MCF 10A (cell line): ENCODE results near the gene SMAD9. TPM values are rescaled to one million over a fixed set of nuclear protein-coding genes. Genes with fewer than 3 reads are reported as not detected.
A peak's percentile ranks its signal among the peaks of the same experiment; 100 is the strongest.

Source experiments
- BruUV-seq: library from RNA; stranded (reverse); fragments of 400-500 nt; replicated peaks from 2 replicates; lab custom pipeline; 2021; lab: Mats Ljungman, UMichigan
- CTCF ChIA-PET: fragments of 300-600 bp; sonication (Branson Sonifier 250); formaldehyde crosslinking; extraction: SDS; loops from one replicate; lab custom pipeline; 2021; ENCODE audit warnings: antibody characterized with exemption, inconsistent platforms; lab: Yijun Ruan, JAX
- POLR2A ChIA-PET: fragments of 300-600, 350-650 bp; sonication (Branson Sonifier 250); formaldehyde crosslinking; extraction: SDS; loops from one replicate; lab custom pipeline; 2020; ENCODE audit warnings: antibody characterized with exemption, inconsistent platforms; lab: Yijun Ruan, JAX
- DNase-seq: peaks from one replicate; pipeline ENCODE4 v3.0.0-alpha.2; 2018; ENCODE audit not compliant: unreplicated experiment
- H3K27ac Mint-ChIP-seq: one replicate; pipeline ENCODE4 v1.8.0; 2022; ENCODE audit warnings: mild to moderate bottlenecking, low read depth, mixed read lengths; ENCODE audit not compliant: unreplicated experiment
- H3K27me3 Mint-ChIP-seq: one replicate; pipeline ENCODE4 v1.8.0; 2022; ENCODE audit warnings: mixed read lengths; ENCODE audit not compliant: insufficient read depth, unreplicated experiment
- H3K36me3 Mint-ChIP-seq: one replicate; pipeline ENCODE4 v1.8.0; 2022; ENCODE audit warnings: mild to moderate bottlenecking, moderate library complexity, mixed read lengths; ENCODE audit not compliant: insufficient read depth, unreplicated experiment
- H3K4me1 Mint-ChIP-seq: one replicate; pipeline ENCODE4 v1.8.0; 2022; ENCODE audit warnings: mixed read lengths; ENCODE audit not compliant: insufficient read depth, unreplicated experiment
- H3K4me3 Mint-ChIP-seq: one replicate; pipeline ENCODE4 v1.8.0; 2022; ENCODE audit warnings: mild to moderate bottlenecking, moderate library complexity, mixed read lengths; ENCODE audit not compliant: unreplicated experiment
- H3K9me3 Mint-ChIP-seq: one replicate; pipeline ENCODE4 v1.8.0; 2022; ENCODE audit warnings: mixed read lengths; ENCODE audit not compliant: unreplicated experiment
- CTCF ChIP-seq: fragments of 200-600 bp; IDR thresholded peaks from one replicate; pipeline ENCODE4 v1.8.0; 2022; ENCODE audit warnings: antibody characterized with exemption, mild to moderate bottlenecking; ENCODE audit not compliant: unreplicated experiment
- intact Hi-C: fragments of 100-400 bp; cut with micrococcal nuclease; formaldehyde crosslinking; loops from 2 replicates; pipeline ENCODE4 v1.14.1; 2022
- total RNA-seq: library from RNA; stranded (reverse); gene quantifications from 2 replicates; pipeline ENCODE4 v1.2.3, GENCODE V29; 2022

SMAD9 gene
- total RNA-seq, 1 experiment from 2014 or later = 1.6 TPM

GRCh38 chr13:36806102-36806501, 113.9 kb downstream of the SMAD9 start:
- intact Hi-C loops = no loop called here
- BruUV-seq = no TSS peak
- H3K27me3 Mint-ChIP-seq = peaks cover 20% of the 10 kb centered on the region

GRCh38 chr13:36804588-36804987, 115.5 kb downstream of the SMAD9 start:
- no peaks in the 10 kb centered on the region for H3K4me1 Mint-ChIP-seq
- H3K27ac Mint-ChIP-seq = no peak overlapping the region
- DNase-seq = peak; percentile 3
- no peak overlapping the region for H3K4me3 Mint-ChIP-seq
- no TSS peak for BruUV-seq
- no peaks in the 10 kb centered on the region for H3K9me3 Mint-ChIP-seq
- H3K36me3 Mint-ChIP-seq = no peaks in the 10 kb centered on the region
- no peak for TF ChIP-seq CTCF
- POLR2A ChIA-PET = no interaction called here
- intact Hi-C loops = no loop called here
- CTCF ChIA-PET = no interaction called here
- peaks cover 20% of the 10 kb centered on the region for H3K27me3 Mint-ChIP-seq

More at GRCh38 chr13:36806102-36806501, 113.9 kb downstream of the SMAD9 start:
- Mint-ChIP-seq H3K4me1 (no peaks in the 10 kb centered on the region), H3K36me3 (no peaks in the 10 kb centered on the region), H3K4me3 (no peak overlapping the region), H3K9me3 (no peaks in the 10 kb centered on the region), H3K27ac (no peak overlapping the region)
- DNase-seq = no peak
- ChIA-PET POLR2A (no interaction called here), CTCF (interaction anchor here (0.9 kb wide), 1 partner anchor 523 kb away, joined by 3 read pairs; no protein-coding TSS in a partner anchor)
- no peak for TF ChIP-seq CTCF

GRCh38 chr13:36801035-36801434, 119.0 kb downstream of the SMAD9 start:
- peaks cover 13% of the 10 kb centered on the region for H3K27me3 Mint-ChIP-seq
- H3K9me3 Mint-ChIP-seq = no peaks in the 10 kb centered on the region
- no peak overlapping the region for H3K27ac Mint-ChIP-seq
- BruUV-seq = no TSS peak
- TF ChIP-seq CTCF = no peak
- intact Hi-C loops = no loop called here
- CTCF ChIA-PET = no interaction called here
- DNase-seq = peak; percentile 31
- H3K4me1 Mint-ChIP-seq = no peaks in the 10 kb centered on the region
- no peak overlapping the region for H3K4me3 Mint-ChIP-seq
- H3K36me3 Mint-ChIP-seq = no peaks in the 10 kb centered on the region
- POLR2A ChIA-PET = no interaction called here

- Mint-ChIP-seq H3K4me1 (no peaks in the 10 kb centered on the region), H3K27ac (no peak overlapping the region), H3K36me3 (no peaks in the 10 kb centered on the region), H3K9me3 (no peaks in the 10 kb centered on the region), H3K27me3 (no peaks in the 10 kb centered on the region), H3K4me3 (no peak overlapping the region)
- CTCF ChIA-PET = interaction anchor here (0.6 kb wide), 1 partner anchor 27 kb away, joined by 3 read pairs; no protein-coding TSS in a partner anchor
- intact Hi-C loops = no loop called here
- DNase-seq = no peak
- POLR2A ChIA-PET = no interaction called here
- BruUV-seq = no TSS peak
- TF ChIP-seq CTCF = no peak
Observed at GRCh38 chr13:36796052-36796451, 124.0 kb downstream of the SMAD9 start.
